ENCODE data around the gene GRIK4. TPM values are rescaled to one million over a fixed set of nuclear protein-coding genes. Genes with fewer than 3 reads are reported as not detected.
A peak's percentile ranks its signal among the peaks of the same experiment; 100 is the strongest.

Gene GRIK4
- total RNA-seq, 2 donors from 2014 or later: 0.05 to 1.7 TPM

GRCh38 chr11:120795185-120795584, 283.6 kb downstream of the GRIK4 start:
- no peak overlapping the region for H3K4me3 ChIP-seq
- no peaks in the 10 kb centered on the region for H3K36me3 ChIP-seq
- 90% methylated on average over 11 of the region's 11 CpGs for WGBS
- no peaks in the 10 kb centered on the region for H3K27me3 ChIP-seq (replicated peaks; ENCODE audit: insufficient read depth)
- intact Hi-C loops (cut with DNase I): no loop called here
- no peak for DNase-seq (ENCODE audit: low spot score)
- TF ChIP-seq POLR2AphosphoS5 (IDR thresholded peaks at IDR 0.05) (no peak), POLR2A (IDR thresholded peaks at IDR 0.05) (no peak), CTCF (IDR thresholded peaks at IDR 0.05) (no peak)
- no peak overlapping the region for H3K27ac ChIP-seq
- no peaks in the 10 kb centered on the region for H3K9me3 ChIP-seq
- H3K4me1 ChIP-seq (replicated peaks): no peaks in the 10 kb centered on the region

GRCh38 chr11:120797143-120797542, 285.6 kb downstream of the GRIK4 start:
- DNase-seq (ENCODE audit: low spot score): no peak
- TF ChIP-seq CTCF (IDR thresholded peaks at IDR 0.05) (no peak), POLR2A (IDR thresholded peaks at IDR 0.05) (no peak), POLR2AphosphoS5 (IDR thresholded peaks at IDR 0.05) (no peak)
- H3K4me1 ChIP-seq (replicated peaks): no peaks in the 10 kb centered on the region
- no peaks in the 10 kb centered on the region for H3K9me3 ChIP-seq
- intact Hi-C loops (cut with DNase I): no loop called here
- H3K36me3 ChIP-seq: no peaks in the 10 kb centered on the region
- no peaks in the 10 kb centered on the region for H3K27me3 ChIP-seq (replicated peaks; ENCODE audit: insufficient read depth)
- no peak overlapping the region for H3K4me3 ChIP-seq
- 85% methylated on average over 9 of the region's 9 CpGs for WGBS
- H3K27ac ChIP-seq: no peak overlapping the region

GRCh38 chr11:120798854-120799253, 287.3 kb downstream of the GRIK4 start:
- no peak for TF ChIP-seq POLR2A (IDR thresholded peaks at IDR 0.05)
- TF ChIP-seq CTCF (IDR thresholded peaks at IDR 0.05): no peak
- no peak for TF ChIP-seq POLR2AphosphoS5 (IDR thresholded peaks at IDR 0.05)
- 94% methylated on average over 3 of the region's 3 CpGs for WGBS
- no peak overlapping the region for H3K4me3 ChIP-seq
- H3K9me3 ChIP-seq: no peaks in the 10 kb centered on the region
- intact Hi-C loops (cut with DNase I): no loop called here
- H3K27me3 ChIP-seq (replicated peaks; ENCODE audit: insufficient read depth): no peaks in the 10 kb centered on the region
- H3K36me3 ChIP-seq: no peaks in the 10 kb centered on the region
- H3K27ac ChIP-seq: no peak overlapping the region
- DNase-seq (ENCODE audit: low spot score): no peak
- no peaks in the 10 kb centered on the region for H3K4me1 ChIP-seq (replicated peaks)

GRCh38 chr11:120800206-120800605, 288.7 kb downstream of the GRIK4 start:
- no peak for TF ChIP-seq CTCF (IDR thresholded peaks at IDR 0.05)
- TF ChIP-seq POLR2AphosphoS5 (IDR thresholded peaks at IDR 0.05): no peak
- no peak for TF ChIP-seq POLR2A (IDR thresholded peaks at IDR 0.05)

GRCh38 chr11:120801801-120802689, 290.5 kb downstream of the GRIK4 start:
- no peaks in the 10 kb centered on the region for H3K27me3 ChIP-seq (replicated peaks; ENCODE audit: insufficient read depth)
- H3K9me3 ChIP-seq: no peaks in the 10 kb centered on the region
- WGBS: 29% methylated on average over 9 of the region's 9 CpGs
- TF ChIP-seq POLR2AphosphoS5 (IDR thresholded peaks at IDR 0.05): peak; percentile 17
- no peak for TF ChIP-seq POLR2A (IDR thresholded peaks at IDR 0.05)
- peak; percentile 65 to 90 (median 82) for TF ChIP-seq CTCF (IDR thresholded peaks at IDR 0.05)
- peak; percentile 63 for DNase-seq (ENCODE audit: low spot score)
- H3K4me1 ChIP-seq (replicated peaks): no peaks in the 10 kb centered on the region
- intact Hi-C loops (cut with DNase I): loop anchor here (2.0 kb wide), 1 partner anchor 291 kb away; the partner anchor contains the start of gene GRIK4
- no peaks in the 10 kb centered on the region for H3K36me3 ChIP-seq
- no peak overlapping the region for H3K4me3 ChIP-seq
- H3K27ac ChIP-seq: no peak overlapping the region

More at GRCh38 chr11:120800206-120800605, 288.7 kb downstream of the GRIK4 start:
- Histone ChIP-seq H3K36me3 (no peaks in the 10 kb centered on the region), H3K4me3 (no peak overlapping the region), H3K4me1 (replicated peaks) (no peaks in the 10 kb centered on the region), H3K27ac (no peak overlapping the region), H3K9me3 (no peaks in the 10 kb centered on the region), H3K27me3 (replicated peaks; ENCODE audit: insufficient read depth) (no peaks in the 10 kb centered on the region)
- no peak for DNase-seq (ENCODE audit: low spot score)
- 75% methylated on average over 7 of the region's 7 CpGs for whole genome bisulfite sequencing
- intact Hi-C loops (cut with DNase I): no loop called here
